Right ventricle myocardium superior (tissue), 1 donor: Measurements from ENCODE around the gene CENPH. TPM values are rescaled to one million over a fixed set of nuclear protein-coding genes. Genes with fewer than 3 reads are reported as not detected.
A peak's percentile ranks its signal among the peaks of the same experiment; 100 is the strongest.
"Not testable (repeated sequence)": the region's sequence is repeated elsewhere in the genome, so short reads cannot be mapped to it uniquely, and the experiment has no call there.

ENCODE experiments used
- ATAC-seq: fragments of 200-7000 bp; cut with Tn5 transposase; one replicate; pipeline ENCODE4 v1.9.1; 2020; ENCODE audit warnings: mild to moderate bottlenecking; ENCODE audit not compliant: poor library complexity
- DNase-seq: peaks from one replicate; pipeline ENCODE4 v3.0.0-alpha.2; 2020
- intact Hi-C: fragments of 100-400 bp; cut with DNase I; formaldehyde crosslinking; loops from one replicate; pipeline ENCODE4 v1.11.2; 2022
- total RNA-seq: library from RNA; stranded (reverse); fragmentation: NEBNext Ultra II Directional; extraction: Animal tissue kit (Norgen Biotek cat#: 25700); gene quantifications from one replicate; pipeline ENCODE4 v1.2.1, GENCODE V29; 2021
- donor health status: DM: no; HTN: yes; CAD: no; lungs with severe emphysema.

The CENPH gene
- total RNA-seq, 1 donor from 2014 or later = 3.2 TPM

DNA sequence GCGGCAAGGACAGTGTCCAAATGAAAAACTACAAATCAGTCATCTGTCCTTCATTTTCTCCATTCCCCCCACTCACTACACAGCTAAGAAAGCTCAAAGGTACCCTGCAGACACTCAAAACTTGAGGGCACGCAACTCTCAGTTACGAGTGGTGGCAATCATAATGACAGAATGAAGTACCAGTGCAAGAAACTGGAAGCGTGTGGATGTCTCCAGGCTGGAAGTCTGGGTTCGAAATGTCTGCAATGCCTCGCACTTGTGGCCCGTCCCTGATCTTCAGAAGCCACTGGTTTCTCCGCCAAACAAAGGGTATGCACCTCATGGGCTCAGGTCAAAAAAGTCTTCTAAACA lies 597 bp upstream of the CENPH start:
- no peak for ATAC-seq
- intact Hi-C loops = no loop called here
- DNase-seq = no peak

DNA sequence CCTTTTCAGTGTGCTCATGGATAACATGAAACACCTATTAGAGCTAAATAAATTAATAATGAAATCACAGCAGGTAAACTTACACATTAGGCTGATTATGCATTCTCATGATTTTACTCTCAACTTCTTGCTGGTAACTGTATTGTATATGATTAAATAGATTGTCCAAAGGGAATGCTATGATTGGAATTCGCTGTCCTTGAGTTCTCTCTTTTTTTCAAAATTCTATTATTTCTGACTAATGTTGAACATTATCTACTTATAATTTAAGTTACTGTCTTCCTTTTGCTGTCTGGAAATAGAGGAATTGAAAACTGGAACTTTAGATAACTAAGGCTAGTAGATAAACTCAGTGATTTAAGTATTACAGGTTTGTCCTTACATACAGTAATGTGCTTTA lies 13.1 kb downstream of the CENPH start:
- DNase-seq (no peak), ATAC-seq (no peak)
- intact Hi-C loops = no loop called here

DNA sequence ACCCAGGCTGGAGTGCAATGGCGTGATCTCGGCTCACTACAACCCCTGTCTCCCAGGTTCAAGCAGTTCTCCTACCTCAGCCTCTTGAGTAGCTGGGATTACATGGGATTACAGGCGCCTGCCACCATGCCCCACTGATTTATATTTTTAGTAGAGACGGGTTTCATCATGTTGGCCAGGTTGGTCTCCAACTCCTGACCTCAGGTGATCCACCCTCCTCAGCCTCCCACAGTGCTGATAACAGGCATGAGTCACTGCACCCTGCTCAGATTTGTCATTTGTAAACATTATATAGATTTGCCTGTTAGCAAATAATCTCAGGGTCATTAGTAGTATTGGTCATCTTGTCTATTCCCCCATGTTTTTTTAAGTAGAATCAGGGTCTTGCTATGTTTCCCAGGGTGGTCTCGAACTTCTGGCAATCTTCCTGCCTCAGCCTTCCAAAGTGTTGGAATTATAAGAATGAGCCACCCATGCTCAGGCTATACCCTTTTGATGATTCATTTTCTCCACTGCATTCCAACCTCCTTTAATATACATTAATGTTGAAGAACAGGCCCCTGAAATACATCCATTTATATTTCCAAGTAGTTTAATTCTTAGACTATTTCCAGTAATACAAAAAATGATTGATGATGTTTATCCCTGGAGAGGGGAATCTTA lies 17.3 kb downstream of the CENPH start:
- no peak for DNase-seq
- intact Hi-C loops = no loop called here
- no peak for ATAC-seq

DNA sequence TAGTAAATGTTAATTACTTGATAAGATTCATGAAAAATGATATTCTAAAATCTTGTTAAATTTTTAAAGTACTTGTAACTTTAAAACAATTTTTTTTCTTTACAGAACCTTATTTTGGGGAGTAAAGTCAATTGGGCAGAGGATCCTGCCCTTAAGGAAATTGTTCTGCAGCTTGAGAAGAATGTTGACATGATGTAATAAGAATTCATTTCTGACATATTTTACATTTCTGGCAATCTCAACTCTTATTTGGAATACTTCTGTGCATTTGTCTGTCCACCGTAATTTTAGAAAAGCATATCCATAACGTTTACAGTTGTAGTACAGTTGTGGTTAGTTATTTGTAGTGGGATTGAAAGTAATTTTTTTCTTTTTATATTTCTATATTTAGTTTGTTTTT lies 20.2 kb downstream of the CENPH start:
- intact Hi-C loops = no loop called here
- ATAC-seq = no peak
- no peak for DNase-seq

DNA sequence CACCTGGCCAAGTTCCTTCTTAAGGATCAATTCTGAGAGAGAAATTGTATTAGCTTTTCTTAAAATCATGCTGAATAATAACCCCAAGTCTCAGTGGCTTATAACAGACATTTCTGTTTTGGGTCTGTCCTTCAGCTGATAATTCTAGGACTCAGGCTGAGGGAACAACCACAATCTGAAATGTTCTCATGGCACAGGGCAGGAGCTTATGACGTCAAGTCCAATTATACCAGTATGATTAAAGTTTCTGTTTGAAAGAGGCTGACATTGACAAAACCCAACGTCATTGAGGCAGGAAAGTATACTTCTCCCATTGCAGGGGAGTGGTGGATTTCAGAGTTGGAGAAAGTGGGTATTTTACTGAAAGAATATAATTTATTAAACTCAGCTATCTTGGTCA lies 21.8 kb downstream of the CENPH start:
- intact Hi-C loops = no loop called here
- no peak for ATAC-seq
- no peak for DNase-seq

DNA sequence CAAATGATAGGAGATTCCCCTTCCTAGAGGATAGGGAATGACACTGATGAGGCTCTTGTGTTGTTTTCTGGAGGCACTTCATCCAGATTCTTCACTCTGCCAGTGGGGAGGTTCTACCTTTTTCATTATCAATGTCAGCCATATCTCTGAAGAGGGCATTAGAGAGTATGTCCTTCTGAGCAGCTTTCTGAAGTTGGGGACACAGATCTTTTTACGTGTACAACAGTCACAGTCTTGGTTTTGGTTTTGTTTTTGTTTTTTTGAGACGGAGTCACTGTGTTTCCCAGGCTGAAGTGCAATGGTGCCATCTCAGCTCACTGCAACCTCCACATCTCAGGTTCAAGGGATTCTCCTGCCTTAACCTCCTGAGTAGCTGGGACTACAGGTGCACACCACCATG lies 22.6 kb downstream of the CENPH start:
- ATAC-seq = no peak
- DNase-seq = no peak
- intact Hi-C loops = no loop called here

DNA sequence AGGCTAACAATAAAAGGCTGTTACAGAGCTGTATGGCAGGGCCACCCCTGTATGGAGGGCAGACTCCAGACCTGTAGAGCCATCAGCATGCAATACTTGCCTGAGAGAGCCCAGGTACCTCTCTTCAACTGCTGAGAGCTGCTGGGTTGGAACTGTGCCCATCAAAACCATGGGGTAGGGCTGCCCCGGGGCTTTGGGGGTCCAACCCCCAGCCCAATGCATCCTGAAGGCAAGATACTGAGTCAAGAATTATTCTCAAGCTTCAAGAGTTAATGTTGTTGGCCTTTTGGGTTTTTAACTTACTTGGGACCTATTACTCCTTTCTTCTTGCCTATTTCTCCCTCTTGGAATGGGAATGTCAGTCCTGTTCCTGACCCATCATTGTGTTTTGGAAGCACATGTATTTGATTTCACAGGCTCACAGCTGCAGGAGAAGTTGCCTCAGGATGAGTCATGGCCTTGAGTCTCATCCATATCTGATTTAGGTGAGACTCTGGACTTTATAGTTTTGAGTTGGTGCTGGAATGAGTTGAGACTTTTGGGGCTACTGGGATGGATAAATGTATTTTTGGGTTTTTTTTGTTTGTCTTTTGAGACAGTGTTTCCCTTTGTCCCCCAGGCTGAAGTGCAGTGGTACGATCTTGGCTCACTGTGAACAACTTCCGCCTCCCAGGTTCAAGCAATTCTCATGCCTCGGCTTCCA lies 24.3 kb downstream of the CENPH start:
- intact Hi-C loops = no loop called here
- no peak for ATAC-seq

DNA sequence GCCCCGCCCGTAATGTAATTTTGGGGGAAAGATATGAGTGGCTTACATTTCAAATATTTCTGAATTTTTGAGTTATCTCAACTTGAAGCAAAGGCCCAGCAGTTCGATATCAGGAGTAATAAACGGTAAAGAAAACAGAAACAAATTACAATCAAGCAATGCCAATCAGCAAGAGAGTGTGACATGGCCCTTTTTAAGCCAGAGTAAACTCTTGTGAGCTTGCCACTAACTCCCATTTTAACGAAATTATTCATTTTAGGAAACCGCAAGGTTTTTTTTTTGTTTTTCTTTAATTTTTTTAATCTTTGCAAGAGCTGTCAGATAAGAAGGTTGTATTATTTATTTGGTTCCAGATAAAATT lies 27.7 kb downstream of the CENPH start:
- no peak for ATAC-seq
- DNase-seq = no peak
- intact Hi-C loops = no loop called here

More for the DNA sequence above, 24.3 kb downstream of the CENPH start:
- DNase-seq = no peak

DNA sequence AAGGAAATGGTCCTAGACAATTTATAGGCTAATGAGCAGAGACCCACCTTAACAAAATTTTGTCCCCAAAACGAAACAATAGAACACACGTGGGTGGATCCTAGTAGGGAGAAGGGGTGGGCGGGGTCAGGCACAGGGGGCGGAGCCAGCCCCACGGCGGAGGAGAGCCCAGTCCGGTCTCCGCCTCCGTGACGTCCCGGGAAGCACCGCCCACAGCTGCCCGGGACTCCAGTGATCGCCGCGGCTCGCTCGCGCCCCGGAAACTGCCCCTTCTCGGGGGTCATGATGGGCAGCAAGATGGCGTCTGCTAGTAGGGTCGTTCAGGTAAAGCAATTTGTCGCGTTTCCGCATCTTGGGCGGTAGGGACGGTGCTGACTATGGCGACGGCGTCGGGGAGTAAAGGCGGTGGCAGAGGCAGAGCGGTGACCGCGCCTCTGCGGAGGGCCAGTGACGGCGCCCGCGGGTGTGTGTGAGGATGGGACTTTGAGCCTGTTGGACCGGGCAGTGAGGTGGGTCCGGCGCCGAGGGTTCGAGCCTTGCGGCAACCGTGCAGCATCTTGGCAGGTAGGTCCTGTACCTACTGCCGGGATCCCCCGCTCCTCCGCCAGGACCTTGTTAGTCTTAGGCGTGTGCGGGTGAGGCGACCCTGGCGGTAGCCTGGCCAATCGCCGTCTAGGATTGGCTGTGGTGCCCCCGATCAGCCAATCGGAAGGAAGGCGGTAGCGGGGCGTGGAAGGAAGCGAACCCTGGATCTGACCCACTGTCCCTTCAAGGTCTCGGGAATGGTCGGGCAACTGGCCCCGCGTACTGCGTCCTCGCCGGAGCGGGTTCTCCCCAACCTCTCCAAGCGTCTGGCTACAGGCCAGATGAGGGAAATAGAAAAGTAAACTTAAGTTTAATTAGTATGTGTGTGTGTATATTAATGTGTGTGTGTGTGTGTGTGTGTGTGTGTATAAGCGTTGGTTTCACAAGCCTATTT lies 28.5 kb downstream of the CENPH start:
- intact Hi-C loops = no loop called here
- DNase-seq (peak; percentile 99), ATAC-seq (peak; percentile 99)

DNA sequence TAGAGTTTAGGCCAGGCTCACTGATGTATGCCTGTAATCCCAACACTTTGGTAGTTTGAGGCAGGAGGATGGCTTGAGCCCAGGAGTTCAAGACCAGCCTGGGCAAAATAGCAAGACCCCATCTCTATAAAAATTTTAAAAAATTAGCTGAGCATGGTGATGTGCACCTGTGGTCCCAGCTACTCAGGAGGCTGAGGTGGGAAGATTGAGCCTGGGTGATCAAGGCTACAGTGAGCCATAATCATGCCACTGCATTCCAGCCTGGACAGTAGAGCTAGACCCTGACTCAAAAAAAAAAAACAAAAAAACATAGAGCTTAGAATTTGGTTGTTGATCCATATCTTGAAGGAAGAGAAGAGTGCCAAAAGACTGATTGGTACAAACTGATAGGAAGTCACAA lies 30.6 kb downstream of the CENPH start:
- no peak for ATAC-seq
- DNase-seq = no peak
- intact Hi-C loops = loop anchor here (5.0 kb wide), 1 partner anchor 178 kb away; no protein-coding TSS in a partner anchor

DNA sequence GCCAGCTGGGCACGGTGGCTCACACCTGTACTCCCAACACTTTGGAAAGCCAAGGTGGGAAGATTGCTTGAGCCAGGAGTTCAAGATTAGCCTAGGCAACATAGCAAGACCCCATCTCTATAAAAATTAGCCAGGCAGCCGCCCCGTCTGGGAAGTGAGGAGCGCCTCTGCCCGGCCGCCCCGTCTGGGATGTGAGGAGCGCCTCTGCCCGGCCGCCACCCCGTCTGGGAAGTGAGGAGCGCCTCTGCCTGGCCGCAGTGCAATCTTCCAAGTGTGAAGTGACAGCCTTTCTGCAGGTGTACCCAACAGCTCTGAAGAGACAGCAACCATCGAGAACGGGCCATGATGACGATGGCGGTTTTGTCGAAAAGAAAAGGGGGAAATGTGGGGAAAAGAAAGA lies 31.0 kb downstream of the CENPH start:
- intact Hi-C loops = loop anchor here (5.0 kb wide), 1 partner anchor 178 kb away; no protein-coding TSS in a partner anchor
- not testable (repeated sequence) for ATAC-seq, DNase-seq

DNA sequence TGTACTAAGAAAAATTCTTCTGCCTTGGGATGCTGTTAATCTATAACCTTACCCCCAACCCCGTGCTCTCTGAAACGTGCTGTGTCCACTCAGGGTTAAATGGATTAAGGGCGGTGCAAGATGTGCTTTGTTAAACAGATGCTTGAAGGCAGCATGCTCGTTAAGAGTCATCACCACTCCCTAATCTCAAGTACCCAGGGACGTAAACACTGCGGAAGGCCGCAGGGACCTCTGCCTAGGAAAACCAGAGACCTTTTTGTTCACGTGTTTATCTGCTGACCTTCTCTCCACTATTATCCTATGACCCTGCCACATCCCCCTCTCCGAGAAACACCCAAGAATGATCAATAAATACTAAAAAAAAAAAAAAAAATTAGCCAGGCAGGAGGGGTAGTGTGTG lies 31.4 kb downstream of the CENPH start:
- ATAC-seq, DNase-seq: not testable (repeated sequence)
- intact Hi-C loops = loop anchor here (5.0 kb wide), 1 partner anchor 179 kb away; no protein-coding TSS in a partner anchor

DNA sequence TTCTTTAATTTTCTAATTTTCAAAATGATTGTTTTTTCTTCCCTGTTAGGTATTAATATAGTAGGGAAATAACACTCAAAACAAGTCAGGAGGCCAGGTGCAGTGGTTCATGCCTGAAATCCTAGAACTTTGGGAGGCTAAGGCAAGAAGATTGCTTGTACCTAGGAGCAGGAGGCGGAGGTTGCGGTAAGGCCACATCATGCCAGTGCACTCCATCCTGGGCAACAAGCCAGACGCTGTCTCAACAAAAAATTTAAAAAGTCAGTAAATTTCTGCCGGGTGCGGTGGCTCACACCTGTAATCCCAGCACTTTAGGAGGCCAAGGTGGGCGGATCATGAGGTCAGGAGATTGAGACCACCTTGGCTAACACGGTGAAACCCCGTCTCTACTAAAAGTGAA lies 35.1 kb downstream of the CENPH start:
- DNase-seq = no peak
- ATAC-seq = no peak
- intact Hi-C loops = loop anchor here (5.0 kb wide), 1 partner anchor 182 kb away; no protein-coding TSS in a partner anchor

DNA sequence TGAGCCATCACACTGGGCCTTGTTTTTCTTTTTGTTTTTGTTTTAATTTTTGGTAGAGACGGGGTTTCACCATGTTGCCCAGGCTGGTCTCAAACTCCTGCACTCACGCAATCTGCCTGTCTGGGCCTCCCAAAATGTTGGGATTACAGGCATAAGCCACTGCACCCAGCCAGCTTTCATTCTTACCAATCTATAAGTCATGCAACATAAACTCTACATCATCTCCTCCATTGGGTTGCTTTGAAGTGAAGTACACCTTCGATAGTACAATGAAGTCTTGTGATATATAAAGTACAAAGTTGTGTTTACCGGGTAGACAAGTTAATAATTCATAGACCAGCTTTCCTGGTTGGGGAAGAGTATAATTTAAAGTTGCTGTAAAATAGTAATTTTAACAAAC lies 36.5 kb downstream of the CENPH start:
- ATAC-seq (no peak), DNase-seq (no peak)
- intact Hi-C loops = no loop called here

DNA sequence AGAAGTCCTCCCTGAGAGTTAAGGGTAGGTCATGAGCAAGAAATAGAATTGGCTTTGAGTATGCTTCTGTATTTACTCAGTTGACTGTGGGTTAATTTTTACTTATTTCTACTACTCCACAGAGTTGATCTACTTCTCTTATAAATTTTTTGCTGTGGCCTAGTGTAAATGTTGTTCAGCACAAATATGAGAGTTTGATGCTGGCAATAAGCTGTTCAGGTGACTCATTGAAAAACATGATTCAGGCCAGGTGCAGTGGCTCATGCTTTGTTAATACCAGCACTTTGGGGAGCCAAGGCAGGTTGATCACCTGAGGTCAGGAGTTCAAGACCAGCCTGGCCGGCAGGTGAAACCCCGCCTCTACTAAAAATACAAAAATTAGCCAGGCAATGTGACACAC lies 40.8 kb downstream of the CENPH start:
- no peak for ATAC-seq
- DNase-seq = no peak

DNA sequence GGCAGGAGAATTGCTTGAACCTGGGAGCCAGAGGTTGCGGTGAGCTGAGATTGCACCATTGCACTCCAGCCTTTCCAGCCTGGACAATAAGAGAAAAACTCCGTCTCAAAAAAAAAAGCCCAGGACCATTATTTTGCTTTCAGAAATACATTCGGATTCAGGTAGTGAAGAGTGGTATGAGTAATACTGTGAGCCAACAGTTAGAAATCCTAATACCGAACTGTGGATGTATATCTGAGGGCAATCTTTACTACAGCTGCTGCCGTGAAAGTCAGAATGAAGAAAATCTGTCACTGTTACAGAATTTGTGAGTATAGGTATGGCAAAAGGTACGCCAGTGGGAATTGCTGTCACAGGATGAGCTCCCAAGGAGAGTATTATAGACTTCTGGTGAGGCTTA lies 41.9 kb downstream of the CENPH start:
- ATAC-seq = no peak
- DNase-seq = no peak
- intact Hi-C loops = no loop called here

More for the DNA sequence above, 40.8 kb downstream of the CENPH start:
- intact Hi-C loops = no loop called here

DNA sequence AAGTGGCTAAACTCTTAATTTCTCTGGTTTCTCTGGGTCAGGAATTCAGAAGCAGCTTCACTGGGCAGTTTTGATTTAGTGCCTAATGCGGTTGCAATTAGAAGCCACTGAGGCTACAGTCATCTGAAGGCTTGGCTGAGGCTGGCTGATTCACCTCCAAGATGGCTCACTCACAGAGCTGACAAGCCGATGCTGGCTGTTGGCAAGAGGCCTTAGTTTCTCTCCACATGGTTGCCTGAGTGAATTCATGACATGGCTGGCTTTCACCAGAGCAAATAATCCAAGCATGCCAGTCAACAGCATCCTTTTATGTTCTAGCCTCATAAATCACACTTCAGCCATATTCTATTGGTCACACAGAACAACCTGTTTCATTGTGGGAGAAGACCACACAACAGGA lies 42.5 kb downstream of the CENPH start:
- intact Hi-C loops = no loop called here
- DNase-seq (no peak), ATAC-seq (no peak)

DNA sequence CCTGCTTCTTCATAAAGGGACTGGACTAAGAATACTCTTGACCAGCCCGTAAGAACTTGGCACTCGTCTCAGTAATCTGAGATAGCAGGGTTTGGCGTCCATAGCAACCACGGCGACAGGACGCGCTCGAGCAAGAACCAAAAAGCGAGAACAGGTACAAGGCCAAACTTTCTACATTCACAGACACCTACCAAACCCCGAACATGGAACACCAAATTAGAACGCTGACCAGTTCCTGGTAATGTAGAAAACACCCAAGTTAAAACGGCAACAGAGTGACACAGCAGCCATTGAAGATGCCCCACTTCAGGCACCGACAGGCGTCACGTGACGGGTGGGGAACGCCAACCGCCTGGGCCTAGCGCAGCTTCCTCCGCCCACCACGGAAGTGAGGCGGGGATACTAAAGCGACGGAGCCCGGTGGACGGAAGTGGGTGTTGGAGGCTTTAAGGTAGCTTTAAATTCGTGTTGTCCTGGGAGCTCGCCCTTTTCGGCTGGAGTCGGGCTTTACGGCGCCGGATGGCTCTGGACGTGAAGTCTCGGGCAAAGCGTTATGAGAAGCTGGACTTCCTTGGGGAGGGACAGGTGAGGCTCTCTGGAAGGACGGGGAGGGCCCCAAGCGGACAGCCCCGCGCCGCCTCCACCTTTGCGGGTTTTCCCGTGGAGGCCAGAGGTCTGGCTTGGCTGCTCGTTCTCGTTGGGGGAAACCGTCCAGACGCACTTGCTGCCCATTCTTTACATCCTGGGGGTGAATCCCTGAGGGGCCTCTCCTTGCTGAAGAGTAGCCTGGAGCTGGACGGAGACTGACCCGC lies 45.3 kb downstream of the CENPH start, which contains the start of gene CDK7:
Gene CDK7 (plus strand): TSS at position 430 of the 812 bp plus-strand sequence. CDS start 90 bp downstream, at position 520.
- DNase-seq (peak; percentile 97), ATAC-seq (peak; percentile 100)
- intact Hi-C loops = no loop called here
